HCT116 (cell line): ENCODE data around the gene KANSL1.

Source experiments
- POLR2A ChIP-seq: IDR thresholded peaks from 2 replicates; pipeline ENCODE4 v1.7.0; 2011; ENCODE audit warnings: borderline replicate concordance; ENCODE audit not compliant: insufficient read depth, insufficient read length; ENCODE audit errors: extremely low read depth
- YY1 ChIP-seq: IDR thresholded peaks from 2 replicates; pipeline ENCODE4 v1.6.1; 2011; ENCODE audit warnings: low read length, low read depth, moderate library complexity, mild to moderate bottlenecking; ENCODE audit not compliant: insufficient replicate concordance; ENCODE audit errors: extremely low read depth
- TF ChIP-seq, protein P1 (sequence below): IDR thresholded peaks from 2 replicates; pipeline ENCODE4 v1.6.1; 2011; ENCODE audit warnings: mild to moderate bottlenecking, low read length, moderate library complexity; ENCODE audit not compliant: insufficient replicate concordance; ENCODE audit errors: extremely low read depth
- TF ChIP-seq, protein P2 (sequence below), 3 experiments: fragments of 200-600 bp in 1 of 3; sonication (generic) in 1 of 3; IDR thresholded peaks in 2 of 3; conservative IDR thresholded peaks in 1 of 3; 2 replicates each; pipeline ENCODE4 v1.5.1; 2012 to 2017; ENCODE audit warnings: low read depth in 2 of 3, low read length in 2 of 3, antibody characterized with exemption in 1 of 3, borderline replicate concordance in 1 of 3, control low read depth in 1 of 3, mild to moderate bottlenecking in 1 of 3, mixed read lengths in 1 of 3, mixed run types in 1 of 3, moderate library complexity in 1 of 3; ENCODE audit not compliant: insufficient read depth in 1 of 3

DNA sequence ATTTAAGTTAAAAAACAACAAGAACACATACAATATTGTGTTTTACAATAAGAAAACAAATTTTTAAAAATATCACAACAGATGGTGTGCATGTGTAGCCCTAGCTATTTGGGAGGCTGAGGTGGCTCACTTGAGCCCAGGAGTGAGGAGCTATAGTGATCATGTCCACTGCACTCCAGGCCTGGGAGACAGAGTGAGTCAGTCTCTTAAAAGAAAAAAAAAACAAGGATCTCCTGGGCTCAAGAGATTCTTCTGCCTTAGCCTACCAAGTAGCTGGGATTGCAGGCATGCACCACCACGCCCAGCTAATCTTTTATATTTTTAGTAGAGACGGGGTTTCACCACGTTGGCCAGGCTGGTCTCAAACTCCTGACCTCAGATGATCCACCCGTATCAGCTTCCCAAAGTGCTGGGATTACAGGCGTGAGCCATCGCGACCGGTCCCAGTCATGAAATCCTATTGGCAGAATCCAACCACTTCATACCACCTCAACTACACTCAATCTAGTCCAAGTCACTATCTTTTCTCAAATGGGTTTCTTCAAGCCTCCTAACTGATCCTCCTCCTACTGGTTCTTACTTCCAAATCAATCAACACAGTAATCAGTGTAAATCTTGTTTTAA, 139.2 kb downstream of the KANSL1 start:
- no peak for TF ChIP-seq YY1
- TF ChIP-seq, protein P1, sequence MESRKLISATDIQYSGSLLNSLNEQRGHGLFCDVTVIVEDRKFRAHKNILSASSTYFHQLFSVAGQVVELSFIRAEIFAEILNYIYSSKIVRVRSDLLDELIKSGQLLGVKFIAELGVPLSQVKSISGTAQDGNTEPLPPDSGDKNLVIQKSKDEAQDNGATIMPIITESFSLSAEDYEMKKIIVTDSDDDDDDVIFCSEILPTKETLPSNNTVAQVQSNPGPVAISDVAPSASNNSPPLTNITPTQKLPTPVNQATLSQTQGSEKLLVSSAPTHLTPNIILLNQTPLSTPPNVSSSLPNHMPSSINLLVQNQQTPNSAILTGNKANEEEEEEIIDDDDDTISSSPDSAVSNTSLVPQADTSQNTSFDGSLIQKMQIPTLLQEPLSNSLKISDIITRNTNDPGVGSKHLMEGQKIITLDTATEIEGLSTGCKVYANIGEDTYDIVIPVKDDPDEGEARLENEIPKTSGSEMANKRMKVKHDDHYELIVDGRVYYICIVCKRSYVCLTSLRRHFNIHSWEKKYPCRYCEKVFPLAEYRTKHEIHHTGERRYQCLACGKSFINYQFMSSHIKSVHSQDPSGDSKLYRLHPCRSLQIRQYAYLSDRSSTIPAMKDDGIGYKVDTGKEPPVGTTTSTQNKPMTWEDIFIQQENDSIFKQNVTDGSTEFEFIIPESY = no peak
- TF ChIP-seq, protein P2, sequence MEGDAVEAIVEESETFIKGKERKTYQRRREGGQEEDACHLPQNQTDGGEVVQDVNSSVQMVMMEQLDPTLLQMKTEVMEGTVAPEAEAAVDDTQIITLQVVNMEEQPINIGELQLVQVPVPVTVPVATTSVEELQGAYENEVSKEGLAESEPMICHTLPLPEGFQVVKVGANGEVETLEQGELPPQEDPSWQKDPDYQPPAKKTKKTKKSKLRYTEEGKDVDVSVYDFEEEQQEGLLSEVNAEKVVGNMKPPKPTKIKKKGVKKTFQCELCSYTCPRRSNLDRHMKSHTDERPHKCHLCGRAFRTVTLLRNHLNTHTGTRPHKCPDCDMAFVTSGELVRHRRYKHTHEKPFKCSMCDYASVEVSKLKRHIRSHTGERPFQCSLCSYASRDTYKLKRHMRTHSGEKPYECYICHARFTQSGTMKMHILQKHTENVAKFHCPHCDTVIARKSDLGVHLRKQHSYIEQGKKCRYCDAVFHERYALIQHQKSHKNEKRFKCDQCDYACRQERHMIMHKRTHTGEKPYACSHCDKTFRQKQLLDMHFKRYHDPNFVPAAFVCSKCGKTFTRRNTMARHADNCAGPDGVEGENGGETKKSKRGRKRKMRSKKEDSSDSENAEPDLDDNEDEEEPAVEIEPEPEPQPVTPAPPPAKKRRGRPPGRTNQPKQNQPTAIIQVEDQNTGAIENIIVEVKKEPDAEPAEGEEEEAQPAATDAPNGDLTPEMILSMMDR (IDR thresholded peaks at IDR 0.05 in 2 of 3, conservative IDR thresholded peaks at IDR 0.05 in 1 of 3; ENCODE audit: borderline replicate concordance in 1 of 3, insufficient read depth in 1 of 3, low read depth in 2 of 3, low read length in 2 of 3) = no peak
- TF ChIP-seq POLR2A = no peak
